ENCODE results near the gene PLEKHG3.

DNA sequence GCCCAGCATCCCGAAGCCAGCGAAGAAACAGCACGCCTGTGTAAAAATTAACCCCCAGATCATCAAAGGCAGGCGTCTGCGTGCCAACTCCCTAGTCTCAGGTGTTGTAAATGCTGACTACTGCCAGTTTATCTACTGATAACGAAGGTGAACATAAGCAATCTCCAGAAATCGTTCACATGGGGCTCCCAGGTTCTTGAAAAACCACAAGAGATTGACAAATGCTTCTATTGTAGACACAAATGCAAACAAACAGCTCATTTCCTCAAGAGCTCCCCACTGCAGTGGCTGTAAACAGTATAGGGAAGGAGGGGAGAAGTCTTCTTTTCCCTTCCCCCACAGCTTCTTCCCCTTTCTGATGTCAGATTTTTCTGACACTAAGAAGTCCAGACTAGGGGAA, 5.3 kb upstream of the PLEKHG3 start:
- TF ChIP-seq, protein P1, sequence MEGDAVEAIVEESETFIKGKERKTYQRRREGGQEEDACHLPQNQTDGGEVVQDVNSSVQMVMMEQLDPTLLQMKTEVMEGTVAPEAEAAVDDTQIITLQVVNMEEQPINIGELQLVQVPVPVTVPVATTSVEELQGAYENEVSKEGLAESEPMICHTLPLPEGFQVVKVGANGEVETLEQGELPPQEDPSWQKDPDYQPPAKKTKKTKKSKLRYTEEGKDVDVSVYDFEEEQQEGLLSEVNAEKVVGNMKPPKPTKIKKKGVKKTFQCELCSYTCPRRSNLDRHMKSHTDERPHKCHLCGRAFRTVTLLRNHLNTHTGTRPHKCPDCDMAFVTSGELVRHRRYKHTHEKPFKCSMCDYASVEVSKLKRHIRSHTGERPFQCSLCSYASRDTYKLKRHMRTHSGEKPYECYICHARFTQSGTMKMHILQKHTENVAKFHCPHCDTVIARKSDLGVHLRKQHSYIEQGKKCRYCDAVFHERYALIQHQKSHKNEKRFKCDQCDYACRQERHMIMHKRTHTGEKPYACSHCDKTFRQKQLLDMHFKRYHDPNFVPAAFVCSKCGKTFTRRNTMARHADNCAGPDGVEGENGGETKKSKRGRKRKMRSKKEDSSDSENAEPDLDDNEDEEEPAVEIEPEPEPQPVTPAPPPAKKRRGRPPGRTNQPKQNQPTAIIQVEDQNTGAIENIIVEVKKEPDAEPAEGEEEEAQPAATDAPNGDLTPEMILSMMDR (conservative IDR thresholded peaks at IDR 0.05 in 1 of 2, IDR thresholded peaks at IDR 0.05 in 1 of 2; ENCODE audit: low read depth in 1 of 2, low read length in 2 of 2): no peak
- no peak for TF ChIP-seq EZH2 (IDR thresholded peaks at IDR 0.05; ENCODE audit: low read length, missing control alignments)

Data from fibroblast of lung (primary cell).